ENCODE measurements around the gene MRGPRD. TPM values are rescaled to one million over a fixed set of nuclear protein-coding genes. Genes with fewer than 3 reads are reported as not detected.

Gene MRGPRD
- total RNA-seq, 1 experiment from 2014 or later: not detected

DNA sequence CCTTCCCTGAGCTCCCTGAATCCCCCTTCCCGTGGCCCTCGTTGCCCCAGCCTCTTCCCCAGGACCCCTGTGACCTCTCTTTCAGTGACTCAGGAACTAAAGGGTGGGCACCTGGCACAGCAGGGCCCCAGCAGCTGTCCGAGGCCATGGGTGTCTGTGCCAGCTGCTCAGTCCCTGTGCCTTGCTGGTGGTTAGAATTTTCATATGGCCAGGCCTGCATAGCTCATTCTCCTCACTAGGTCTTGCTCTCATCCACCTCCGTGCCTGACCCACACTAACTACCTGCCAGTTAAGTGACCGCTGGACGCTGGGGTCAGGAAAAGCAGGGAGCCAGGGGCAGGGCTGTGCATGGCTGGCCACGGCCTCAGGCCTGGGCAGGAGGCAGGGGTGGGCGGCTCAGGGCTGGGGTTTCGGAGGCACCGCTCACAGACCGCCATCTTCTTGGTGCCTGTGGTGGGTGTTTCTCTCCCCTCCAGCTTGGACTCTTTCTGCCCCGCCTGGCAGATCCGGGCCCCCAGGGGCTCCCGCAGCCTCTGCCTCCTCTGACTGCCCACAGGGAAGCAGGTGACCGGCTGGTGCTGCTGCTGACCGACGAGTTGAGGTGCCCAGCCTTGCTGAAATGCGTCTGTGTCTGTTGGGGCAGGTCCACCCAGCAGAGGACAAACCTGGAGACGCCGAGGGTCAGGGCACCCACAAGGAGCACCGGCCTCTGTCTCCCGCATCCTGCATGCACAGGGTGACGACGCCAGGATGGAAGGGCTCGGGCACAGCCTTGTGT is 20.3 kb downstream of the MRGPRD start (continued):
- no peak for TF ChIP-seq ZNF138 (CRISPR knock-in tag; conservative IDR thresholded peaks at IDR 0.05)
- TF ChIP-seq, protein P1, sequence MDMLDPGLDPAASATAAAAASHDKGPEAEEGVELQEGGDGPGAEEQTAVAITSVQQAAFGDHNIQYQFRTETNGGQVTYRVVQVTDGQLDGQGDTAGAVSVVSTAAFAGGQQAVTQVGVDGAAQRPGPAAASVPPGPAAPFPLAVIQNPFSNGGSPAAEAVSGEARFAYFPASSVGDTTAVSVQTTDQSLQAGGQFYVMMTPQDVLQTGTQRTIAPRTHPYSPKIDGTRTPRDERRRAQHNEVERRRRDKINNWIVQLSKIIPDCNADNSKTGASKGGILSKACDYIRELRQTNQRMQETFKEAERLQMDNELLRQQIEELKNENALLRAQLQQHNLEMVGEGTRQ (CRISPR knock-in tag; IDR thresholded peaks at IDR 0.05): no peak
- no peak for TF ChIP-seq RORB (CRISPR knock-in tag; IDR thresholded peaks at IDR 0.05)
- TF ChIP-seq CREM (CRISPR knock-in tag; IDR thresholded peaks at IDR 0.05): no peak
- TF ChIP-seq ZNF219 (CRISPR knock-in tag; IDR thresholded peaks at IDR 0.05; ENCODE audit: borderline replicate concordance): no peak

DNA sequence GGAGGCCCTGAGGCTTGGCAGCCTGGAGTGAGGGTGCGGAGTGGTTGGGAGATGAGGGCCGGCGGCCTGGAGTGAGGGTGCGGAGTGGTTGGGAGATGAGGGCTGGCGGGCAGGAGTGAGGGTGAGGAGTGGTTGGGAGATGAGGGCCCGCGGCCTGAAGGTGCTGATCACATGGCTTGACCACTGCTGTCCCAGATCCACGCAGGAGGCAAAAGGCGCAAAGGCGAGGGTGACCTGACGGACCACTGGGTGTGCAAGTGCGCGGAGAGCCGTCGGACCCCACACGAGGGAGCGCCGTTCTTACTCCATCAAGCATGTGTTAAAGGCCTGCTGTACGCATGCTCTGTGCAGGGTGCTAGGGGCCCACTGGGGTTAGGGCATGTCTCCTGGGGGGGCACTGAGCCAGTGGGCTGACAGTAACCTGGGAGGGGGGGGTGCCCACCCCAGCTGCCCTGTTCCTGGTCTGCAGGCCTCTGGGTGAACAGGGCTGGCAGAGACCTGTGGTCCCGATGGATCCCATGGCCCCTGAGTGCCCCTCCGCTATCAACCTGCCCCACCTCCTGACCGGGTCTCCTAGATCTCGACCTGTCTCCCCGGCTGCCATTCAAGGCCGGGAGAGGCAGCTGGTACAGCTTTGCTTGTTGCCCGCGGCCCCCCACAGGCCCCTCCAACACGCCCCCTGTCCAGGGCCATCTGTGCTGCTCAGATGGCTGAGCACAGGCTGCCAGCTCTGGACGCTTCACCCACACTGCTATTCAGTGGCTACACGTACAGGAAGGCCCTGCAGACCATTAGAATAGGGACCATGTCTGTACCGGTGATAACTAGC is 21.1 kb downstream of the MRGPRD start:
- Mint-ChIP-seq H3K27me3 (ENCODE audit: low read depth) (no peaks in the 10 kb centered on the region), H3K4me3 (no peak overlapping the region), H3K4me1 (peaks cover 9% of the 10 kb centered on the region), H3K36me3 (no peaks in the 10 kb centered on the region), H3K27ac (no peak overlapping the region), H3K9me3 (peaks cover 7% of the 10 kb centered on the region)
- ChIA-PET POLR2A (no interaction called here), CTCF (interaction anchor here (0.8 kb wide), 1 partner anchor 88 kb away, joined by 3 read pairs; no protein-coding TSS in a partner anchor)
- DNase-seq (ENCODE audit: low spot score) (no peak), ATAC-seq (no peak)
- TF ChIP-seq CREM (CRISPR knock-in tag; IDR thresholded peaks at IDR 0.05) (no peak), ESRRA (CRISPR knock-in tag; IDR thresholded peaks at IDR 0.05; ENCODE audit: borderline replicate concordance) (no peak), ZBTB21 (CRISPR knock-in tag; IDR thresholded peaks at IDR 0.05; ENCODE audit: borderline replicate concordance) (no peak), GABPB1 (CRISPR knock-in tag; IDR thresholded peaks at IDR 0.05) (no peak), KAT7 (CRISPR knock-in tag; IDR thresholded peaks at IDR 0.05; ENCODE audit: borderline replicate concordance) (no peak), EMX1 (CRISPR knock-in tag; IDR thresholded peaks at IDR 0.05) (no peak)
- TF ChIP-seq, protein P2, sequence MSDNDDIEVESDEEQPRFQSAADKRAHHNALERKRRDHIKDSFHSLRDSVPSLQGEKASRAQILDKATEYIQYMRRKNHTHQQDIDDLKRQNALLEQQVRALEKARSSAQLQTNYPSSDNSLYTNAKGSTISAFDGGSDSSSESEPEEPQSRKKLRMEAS (CRISPR knock-in tag; IDR thresholded peaks at IDR 0.05): no peak
- TF ChIP-seq, protein P3, sequence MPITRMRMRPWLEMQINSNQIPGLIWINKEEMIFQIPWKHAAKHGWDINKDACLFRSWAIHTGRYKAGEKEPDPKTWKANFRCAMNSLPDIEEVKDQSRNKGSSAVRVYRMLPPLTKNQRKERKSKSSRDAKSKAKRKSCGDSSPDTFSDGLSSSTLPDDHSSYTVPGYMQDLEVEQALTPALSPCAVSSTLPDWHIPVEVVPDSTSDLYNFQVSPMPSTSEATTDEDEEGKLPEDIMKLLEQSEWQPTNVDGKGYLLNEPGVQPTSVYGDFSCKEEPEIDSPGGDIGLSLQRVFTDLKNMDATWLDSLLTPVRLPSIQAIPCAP (CRISPR knock-in tag; IDR thresholded peaks at IDR 0.05): no peak
- TF ChIP-seq, protein P4, sequence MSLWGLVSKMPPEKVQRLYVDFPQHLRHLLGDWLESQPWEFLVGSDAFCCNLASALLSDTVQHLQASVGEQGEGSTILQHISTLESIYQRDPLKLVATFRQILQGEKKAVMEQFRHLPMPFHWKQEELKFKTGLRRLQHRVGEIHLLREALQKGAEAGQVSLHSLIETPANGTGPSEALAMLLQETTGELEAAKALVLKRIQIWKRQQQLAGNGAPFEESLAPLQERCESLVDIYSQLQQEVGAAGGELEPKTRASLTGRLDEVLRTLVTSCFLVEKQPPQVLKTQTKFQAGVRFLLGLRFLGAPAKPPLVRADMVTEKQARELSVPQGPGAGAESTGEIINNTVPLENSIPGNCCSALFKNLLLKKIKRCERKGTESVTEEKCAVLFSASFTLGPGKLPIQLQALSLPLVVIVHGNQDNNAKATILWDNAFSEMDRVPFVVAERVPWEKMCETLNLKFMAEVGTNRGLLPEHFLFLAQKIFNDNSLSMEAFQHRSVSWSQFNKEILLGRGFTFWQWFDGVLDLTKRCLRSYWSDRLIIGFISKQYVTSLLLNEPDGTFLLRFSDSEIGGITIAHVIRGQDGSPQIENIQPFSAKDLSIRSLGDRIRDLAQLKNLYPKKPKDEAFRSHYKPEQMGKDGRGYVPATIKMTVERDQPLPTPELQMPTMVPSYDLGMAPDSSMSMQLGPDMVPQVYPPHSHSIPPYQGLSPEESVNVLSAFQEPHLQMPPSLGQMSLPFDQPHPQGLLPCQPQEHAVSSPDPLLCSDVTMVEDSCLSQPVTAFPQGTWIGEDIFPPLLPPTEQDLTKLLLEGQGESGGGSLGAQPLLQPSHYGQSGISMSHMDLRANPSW (CRISPR knock-in tag; conservative IDR thresholded peaks at IDR 0.05; ENCODE audit: low read depth): no peak
- TF ChIP-seq, protein P5, sequence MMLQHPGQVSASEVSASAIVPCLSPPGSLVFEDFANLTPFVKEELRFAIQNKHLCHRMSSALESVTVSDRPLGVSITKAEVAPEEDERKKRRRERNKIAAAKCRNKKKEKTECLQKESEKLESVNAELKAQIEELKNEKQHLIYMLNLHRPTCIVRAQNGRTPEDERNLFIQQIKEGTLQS (CRISPR knock-in tag; conservative IDR thresholded peaks at IDR 0.05): no peak
- TF ChIP-seq, protein P6, sequence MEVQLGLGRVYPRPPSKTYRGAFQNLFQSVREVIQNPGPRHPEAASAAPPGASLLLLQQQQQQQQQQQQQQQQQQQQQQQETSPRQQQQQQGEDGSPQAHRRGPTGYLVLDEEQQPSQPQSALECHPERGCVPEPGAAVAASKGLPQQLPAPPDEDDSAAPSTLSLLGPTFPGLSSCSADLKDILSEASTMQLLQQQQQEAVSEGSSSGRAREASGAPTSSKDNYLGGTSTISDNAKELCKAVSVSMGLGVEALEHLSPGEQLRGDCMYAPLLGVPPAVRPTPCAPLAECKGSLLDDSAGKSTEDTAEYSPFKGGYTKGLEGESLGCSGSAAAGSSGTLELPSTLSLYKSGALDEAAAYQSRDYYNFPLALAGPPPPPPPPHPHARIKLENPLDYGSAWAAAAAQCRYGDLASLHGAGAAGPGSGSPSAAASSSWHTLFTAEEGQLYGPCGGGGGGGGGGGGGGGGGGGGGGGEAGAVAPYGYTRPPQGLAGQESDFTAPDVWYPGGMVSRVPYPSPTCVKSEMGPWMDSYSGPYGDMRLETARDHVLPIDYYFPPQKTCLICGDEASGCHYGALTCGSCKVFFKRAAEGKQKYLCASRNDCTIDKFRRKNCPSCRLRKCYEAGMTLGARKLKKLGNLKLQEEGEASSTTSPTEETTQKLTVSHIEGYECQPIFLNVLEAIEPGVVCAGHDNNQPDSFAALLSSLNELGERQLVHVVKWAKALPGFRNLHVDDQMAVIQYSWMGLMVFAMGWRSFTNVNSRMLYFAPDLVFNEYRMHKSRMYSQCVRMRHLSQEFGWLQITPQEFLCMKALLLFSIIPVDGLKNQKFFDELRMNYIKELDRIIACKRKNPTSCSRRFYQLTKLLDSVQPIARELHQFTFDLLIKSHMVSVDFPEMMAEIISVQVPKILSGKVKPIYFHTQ (CRISPR knock-in tag; IDR thresholded peaks at IDR 0.05): no peak
- TF ChIP-seq, protein P7, sequence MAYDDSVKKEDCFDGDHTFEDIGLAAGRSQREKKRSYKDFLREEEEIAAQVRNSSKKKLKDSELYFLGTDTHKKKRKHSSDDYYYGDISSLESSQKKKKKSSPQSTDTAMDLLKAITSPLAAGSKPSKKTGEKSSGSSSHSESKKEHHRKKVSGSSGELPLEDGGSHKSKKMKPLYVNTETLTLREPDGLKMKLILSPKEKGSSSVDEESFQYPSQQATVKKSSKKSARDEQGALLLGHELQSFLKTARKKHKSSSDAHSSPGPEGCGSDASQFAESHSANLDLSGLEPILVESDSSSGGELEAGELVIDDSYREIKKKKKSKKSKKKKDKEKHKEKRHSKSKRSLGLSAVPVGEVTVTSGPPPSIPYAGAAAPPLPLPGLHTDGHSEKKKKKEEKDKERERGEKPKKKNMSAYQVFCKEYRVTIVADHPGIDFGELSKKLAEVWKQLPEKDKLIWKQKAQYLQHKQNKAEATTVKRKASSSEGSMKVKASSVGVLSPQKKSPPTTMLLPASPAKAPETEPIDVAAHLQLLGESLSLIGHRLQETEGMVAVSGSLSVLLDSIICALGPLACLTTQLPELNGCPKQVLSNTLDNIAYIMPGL (CRISPR knock-in tag; IDR thresholded peaks at IDR 0.05): no peak

Measured in WTC11 (cell line).